Transverse colon (tissue), 4 donors: ENCODE data around the gene ZNF2.

Source experiments
- POLR2A ChIP-seq: fragments of 450-650 bp; IDR thresholded peaks from one replicate; pipeline ENCODE4 v1.6.1; 2016; ENCODE audit warnings: antibody characterized with exemption, mild to moderate bottlenecking, moderate library complexity
- POLR2AphosphoS5 ChIP-seq, 3 donors: sonication (generic); formaldehyde crosslinking; IDR thresholded peaks; one replicate each; pipeline ENCODE4 v1.6.1; 2016; ENCODE audit warnings: antibody characterized with exemption in 3 of 3
- TF ChIP-seq, protein P1 (sequence below), 5 experiments: fragments of 200-600 bp in 3 of 5; fragments of 450-650 bp in 2 of 5; sonication (generic) in 3 of 5; IDR thresholded peaks; 1 replicate in 2 of 5; 2 replicates in 3 of 5; pipeline ENCODE4 v1.5.1; 2016 to 2017; ENCODE audit warnings: antibody characterized with exemption in 5 of 5, inconsistent platforms in 3 of 5, mild to moderate bottlenecking in 2 of 5, moderate library complexity in 1 of 5

DNA sequence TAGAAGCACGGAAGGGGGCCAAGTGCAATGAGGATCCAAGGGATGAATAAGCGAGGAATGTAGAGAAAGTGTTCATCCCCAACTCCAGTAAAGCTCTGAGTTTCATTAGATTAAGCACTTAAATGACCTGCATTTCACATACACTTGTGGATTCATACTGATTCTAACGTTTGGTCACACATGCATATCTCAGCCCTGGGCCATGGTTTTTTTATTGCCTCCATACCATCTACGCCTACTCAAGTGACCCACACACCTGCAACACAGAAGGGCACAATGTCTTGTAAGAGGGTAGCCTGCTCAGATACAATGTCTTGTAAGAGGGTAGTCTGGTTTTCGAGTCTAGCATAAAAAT, 43.4 kb upstream of the ZNF2 start:
- TF ChIP-seq, protein P1, sequence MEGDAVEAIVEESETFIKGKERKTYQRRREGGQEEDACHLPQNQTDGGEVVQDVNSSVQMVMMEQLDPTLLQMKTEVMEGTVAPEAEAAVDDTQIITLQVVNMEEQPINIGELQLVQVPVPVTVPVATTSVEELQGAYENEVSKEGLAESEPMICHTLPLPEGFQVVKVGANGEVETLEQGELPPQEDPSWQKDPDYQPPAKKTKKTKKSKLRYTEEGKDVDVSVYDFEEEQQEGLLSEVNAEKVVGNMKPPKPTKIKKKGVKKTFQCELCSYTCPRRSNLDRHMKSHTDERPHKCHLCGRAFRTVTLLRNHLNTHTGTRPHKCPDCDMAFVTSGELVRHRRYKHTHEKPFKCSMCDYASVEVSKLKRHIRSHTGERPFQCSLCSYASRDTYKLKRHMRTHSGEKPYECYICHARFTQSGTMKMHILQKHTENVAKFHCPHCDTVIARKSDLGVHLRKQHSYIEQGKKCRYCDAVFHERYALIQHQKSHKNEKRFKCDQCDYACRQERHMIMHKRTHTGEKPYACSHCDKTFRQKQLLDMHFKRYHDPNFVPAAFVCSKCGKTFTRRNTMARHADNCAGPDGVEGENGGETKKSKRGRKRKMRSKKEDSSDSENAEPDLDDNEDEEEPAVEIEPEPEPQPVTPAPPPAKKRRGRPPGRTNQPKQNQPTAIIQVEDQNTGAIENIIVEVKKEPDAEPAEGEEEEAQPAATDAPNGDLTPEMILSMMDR (IDR thresholded peaks at IDR 0.05): no peak
- TF ChIP-seq POLR2AphosphoS5 (IDR thresholded peaks at IDR 0.05) (no peak), POLR2A (no peak)
